HG02759 (cell line): ENCODE measurements around the gene KIZ.
"Not testable (repeated sequence)": the region's sequence is repeated elsewhere in the genome, so short reads cannot be mapped to it uniquely, and the experiment has no call there.

Experiments
- ATAC-seq: cut with Tn5 transposase; IDR thresholded peaks from one replicate; pipeline ENCODE4 v1.9.1; 2021; ENCODE audit warnings: mild to moderate bottlenecking, moderate library complexity; ENCODE audit not compliant: unreplicated experiment

The KIZ gene

GRCh38 chr20:21136015-21136732 is 10.3 kb downstream of the KIZ start:
- no peak for ATAC-seq

- no peak for ATAC-seq
Measured at GRCh38 chr20:21137078-21137477, 11.2 kb downstream of the KIZ start.

GRCh38 chr20:21139881-21140566 is 14.1 kb downstream of the KIZ start:
- no peak for ATAC-seq

- no peak for ATAC-seq
Measured at GRCh38 chr20:21141825-21142224, 15.9 kb downstream of the KIZ start.

- no peak for ATAC-seq
Measured at GRCh38 chr20:21143194-21143890, 17.5 kb downstream of the KIZ start.

GRCh38 chr20:21145424-21145823 is 19.5 kb downstream of the KIZ start:
- no peak for ATAC-seq

- no peak for ATAC-seq
Measured at GRCh38 chr20:21146215-21146614, 20.3 kb downstream of the KIZ start.

GRCh38 chr20:21147593-21147992 is 21.7 kb downstream of the KIZ start:
- ATAC-seq, result no peak

- ATAC-seq, result no peak
Measured at GRCh38 chr20:21149344-21149743, 23.5 kb downstream of the KIZ start.

GRCh38 chr20:21151791-21152190 is 25.9 kb downstream of the KIZ start:
- ATAC-seq, result no peak

GRCh38 chr20:21154692-21155091 is 28.8 kb downstream of the KIZ start:
- no peak for ATAC-seq

- ATAC-seq, result no peak
Measured at GRCh38 chr20:21155268-21155667, 29.4 kb downstream of the KIZ start.

GRCh38 chr20:21156266-21156665 is 30.4 kb downstream of the KIZ start:
- no peak for ATAC-seq

- ATAC-seq, result no peak
Measured at GRCh38 chr20:21157006-21157405, 31.1 kb downstream of the KIZ start.

- no peak for ATAC-seq
Measured at GRCh38 chr20:21159658-21160380, 33.9 kb downstream of the KIZ start.

GRCh38 chr20:21161926-21162325 is 36.0 kb downstream of the KIZ start:
- ATAC-seq, result no peak

- ATAC-seq, result no peak
Measured at GRCh38 chr20:21162631-21163030, 36.7 kb downstream of the KIZ start.

GRCh38 chr20:21166801-21167200 is 40.9 kb downstream of the KIZ start:
- ATAC-seq, result no peak

GRCh38 chr20:21167261-21167660 is 41.4 kb downstream of the KIZ start:
- ATAC-seq, result no peak

GRCh38 chr20:21168061-21168460 is 42.2 kb downstream of the KIZ start:
- not testable (repeated sequence) for ATAC-seq

GRCh38 chr20:21172626-21173025 is 46.7 kb downstream of the KIZ start:
- ATAC-seq, result no peak
